NCI-H1092 (cell line): ENCODE data around the gene PITPNM3.
"Not testable (repeated sequence)": the region's sequence is repeated elsewhere in the genome, so short reads cannot be mapped to it uniquely, and the experiment has no call there.

Experiments used
- DNase-seq: peaks from one replicate; lab custom pipeline; 2025; lab: John Stamatoyannopoulos, UW

PITPNM3 gene

GRCh38 chr17:6556121-6557039, at the start of gene PITPNM3:
Gene PITPNM3 (minus strand): TSS chr17:6556555. CDS start chr17:6556406, 149 bp downstream.
- DNase-seq = no peak

DNA sequence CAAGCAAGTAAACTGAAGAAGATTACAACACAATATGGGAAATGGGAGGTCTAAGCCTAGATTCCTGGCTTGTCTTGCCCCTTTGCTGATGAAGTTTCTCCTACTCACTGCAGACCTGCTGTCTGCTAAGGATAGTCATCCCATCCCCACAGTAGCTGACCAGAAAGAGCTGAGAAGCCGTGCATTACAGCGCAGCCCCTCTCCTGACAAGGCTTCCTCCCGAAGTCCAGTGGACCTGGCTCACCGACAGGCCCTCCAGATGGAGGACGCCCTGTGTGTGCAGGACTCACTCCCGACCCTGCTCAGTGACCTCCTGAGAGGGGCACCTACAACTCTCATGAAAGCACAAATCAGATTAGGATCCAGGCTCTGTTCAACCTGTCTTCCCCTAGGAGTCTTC, 48.8 kb upstream of the PITPNM3 start:
- no peak for DNase-seq

DNA sequence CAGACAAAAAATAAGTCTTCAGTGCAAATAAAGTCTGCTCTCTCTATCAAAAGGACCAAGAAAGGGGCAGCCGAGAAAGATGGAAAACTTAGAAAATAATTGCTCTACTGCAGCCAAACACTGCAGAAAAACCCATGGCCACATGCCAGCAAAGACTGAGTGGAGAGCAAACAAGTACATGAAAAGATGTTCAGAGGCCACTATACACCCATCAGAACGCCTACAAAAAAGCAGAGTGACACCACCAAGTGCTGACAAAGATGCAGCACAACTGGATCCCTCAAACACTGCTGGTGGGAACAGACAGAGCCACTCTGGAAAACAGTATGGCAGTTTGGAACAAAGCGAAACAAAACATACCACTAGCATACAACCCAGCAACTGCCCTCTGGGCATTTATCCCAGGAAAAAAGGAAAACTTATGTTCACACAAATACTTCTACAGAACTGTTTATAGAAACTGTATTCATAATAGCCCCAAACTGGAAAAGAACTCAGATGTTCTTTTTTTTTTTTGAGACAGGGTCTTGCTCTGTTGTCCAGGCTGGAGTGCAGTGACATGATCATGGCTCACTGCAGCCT, 47.5 kb upstream of the PITPNM3 start:
- no peak for DNase-seq

- no peak for DNase-seq
Observed at GRCh38 chr17:6602141-6602540, 45.8 kb upstream of the PITPNM3 start.

DNA sequence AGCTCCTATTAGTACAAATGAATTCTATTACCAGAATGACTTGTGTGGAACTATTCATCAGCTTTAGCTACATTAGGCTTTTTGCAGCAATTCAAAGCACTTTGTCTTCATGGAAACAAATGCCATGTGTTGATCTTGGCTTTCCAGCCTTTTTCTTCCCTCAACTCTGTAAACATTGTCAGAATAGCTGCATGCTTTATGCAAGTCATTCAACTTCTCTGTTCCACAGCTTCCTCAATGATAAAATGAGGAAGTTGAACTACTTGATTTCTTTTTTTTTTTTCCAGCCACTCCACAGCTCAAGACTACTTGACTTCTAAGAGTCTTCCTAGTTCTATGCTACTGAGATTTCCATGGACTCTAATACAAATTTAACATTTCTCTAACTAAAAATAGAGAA, 43.0 kb upstream of the PITPNM3 start:
- DNase-seq = no peak

DNA sequence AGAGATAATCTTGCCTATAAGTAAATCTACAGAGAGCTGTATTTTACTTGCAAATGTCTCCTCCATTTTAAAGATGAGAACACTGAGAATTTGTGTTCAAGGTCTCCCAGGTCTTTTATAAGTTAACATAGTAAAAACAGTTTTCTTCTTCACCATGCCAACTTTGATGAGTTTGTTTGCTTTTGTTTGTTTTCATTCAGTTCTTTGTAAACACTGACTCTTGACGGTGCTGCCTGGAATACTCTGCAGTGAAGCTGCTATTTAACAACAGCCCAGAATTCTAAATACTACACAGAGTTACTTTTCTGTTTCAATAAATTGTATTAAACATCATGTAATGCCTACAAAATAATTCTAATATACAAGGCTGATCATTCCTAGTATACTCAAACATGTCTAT, 41.4 kb upstream of the PITPNM3 start:
- DNase-seq = no peak

DNA sequence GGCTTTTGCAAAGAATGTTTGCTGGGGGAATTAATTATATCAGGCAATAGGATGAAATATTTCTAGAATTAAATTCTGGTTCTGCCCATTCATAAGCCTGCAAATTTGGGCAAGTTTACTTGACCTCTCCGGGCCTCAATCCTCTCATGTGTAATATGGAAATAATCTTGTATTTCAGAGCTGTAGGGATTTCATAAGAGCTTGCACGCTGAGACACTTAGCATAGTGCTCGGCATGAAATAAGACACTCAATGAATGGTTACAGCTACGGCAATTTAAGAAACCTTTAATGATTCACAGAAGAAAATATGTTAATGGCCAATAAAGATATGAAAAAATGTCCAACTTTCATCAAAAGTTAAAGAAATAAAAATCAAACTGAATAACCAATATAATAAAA, 40.6 kb upstream of the PITPNM3 start:
- DNase-seq = no peak

GRCh38 chr17:6596511-6596910, 40.2 kb upstream of the PITPNM3 start:
- no peak for DNase-seq

- no peak for DNase-seq
Observed at GRCh38 chr17:6596081-6596480, 39.7 kb upstream of the PITPNM3 start.

GRCh38 chr17:6593371-6593770, 37.0 kb upstream of the PITPNM3 start:
- DNase-seq = not testable (repeated sequence)

GRCh38 chr17:6592173-6592572, 35.8 kb upstream of the PITPNM3 start:
- no peak for DNase-seq

- DNase-seq = no peak
Observed at GRCh38 chr17:6591599-6592158, 35.3 kb upstream of the PITPNM3 start.

GRCh38 chr17:6589266-6589946, 33.1 kb upstream of the PITPNM3 start:
- DNase-seq = no peak

DNA sequence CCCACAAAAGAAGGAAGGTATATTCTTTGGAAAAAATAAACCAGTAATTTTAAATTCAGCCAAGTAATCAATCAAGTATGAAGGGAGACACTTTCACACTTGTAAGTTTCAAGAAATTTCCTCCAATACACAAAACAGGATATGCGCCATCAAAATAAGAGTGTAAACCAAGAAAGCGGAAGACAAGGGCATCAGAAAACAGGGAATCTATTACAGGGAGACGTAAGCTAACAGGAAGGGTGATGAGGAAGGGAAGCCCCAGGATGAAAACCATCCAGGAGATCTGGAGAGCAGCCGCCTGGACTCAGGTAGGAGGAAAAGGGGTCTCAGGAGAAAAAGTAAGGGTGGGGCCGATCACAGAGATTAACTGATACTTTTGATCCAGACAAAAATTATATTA, 31.8 kb upstream of the PITPNM3 start:
- no peak for DNase-seq

DNA sequence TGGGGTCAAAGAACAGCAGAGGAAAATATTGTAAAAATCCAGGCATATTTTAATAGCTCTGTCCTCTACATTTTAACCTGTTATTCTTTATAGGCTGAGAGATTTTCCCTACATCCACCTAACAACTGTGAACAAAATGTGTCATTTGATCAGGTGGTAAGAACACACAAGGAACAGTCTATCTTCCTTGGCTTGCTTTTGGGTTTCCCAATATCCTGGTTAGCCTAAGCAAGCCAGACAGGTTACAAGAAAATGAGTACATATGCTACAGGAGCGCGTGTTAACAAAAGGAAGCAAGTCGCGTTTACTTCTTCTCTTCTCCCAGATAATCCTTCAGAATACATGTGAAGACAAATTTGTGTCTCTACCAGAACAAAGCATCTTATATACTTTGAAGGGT, 31.0 kb upstream of the PITPNM3 start:
- no peak for DNase-seq

- no peak for DNase-seq
Observed at GRCh38 chr17:6583411-6583810, 27.1 kb upstream of the PITPNM3 start.

DNA sequence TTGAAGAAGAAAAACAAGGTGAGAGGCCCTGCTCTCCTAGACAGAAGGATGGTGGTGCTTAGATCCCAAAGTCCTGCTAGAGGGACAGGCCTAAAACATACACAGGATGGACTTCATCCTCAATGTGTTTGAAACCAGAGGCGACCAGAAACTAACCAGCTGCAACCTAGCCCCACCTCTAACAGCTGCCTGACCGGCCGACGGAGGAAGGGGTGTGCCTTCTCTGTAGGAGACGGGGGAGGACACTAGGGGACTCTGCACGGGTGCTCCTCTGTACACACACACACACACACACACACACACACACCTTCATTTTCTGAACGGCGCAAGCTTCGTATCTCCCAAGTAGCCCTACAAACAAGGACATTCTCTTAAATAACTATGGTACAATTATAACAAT, 24.3 kb upstream of the PITPNM3 start:
- no peak for DNase-seq

DNA sequence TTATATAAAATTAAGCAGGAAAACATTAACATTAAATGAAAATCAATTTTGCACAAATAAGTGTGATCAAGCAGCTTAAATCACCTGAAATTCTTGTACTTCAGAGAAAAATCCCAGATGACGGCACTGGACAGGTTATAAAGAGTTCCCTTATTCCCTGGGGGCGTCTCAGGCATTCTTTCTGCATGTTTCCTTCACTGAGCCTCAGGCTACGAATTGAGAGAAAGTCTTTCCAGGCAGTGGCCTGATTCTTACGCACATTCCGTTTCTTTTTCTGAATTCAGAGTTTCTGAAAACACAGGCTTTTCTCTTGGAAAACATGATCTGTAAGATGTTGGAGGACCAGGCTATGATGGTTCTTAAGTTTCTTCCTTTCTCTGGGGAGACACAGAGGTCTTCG, 22.1 kb upstream of the PITPNM3 start:
- DNase-seq = no peak

- no peak for DNase-seq
Observed at GRCh38 chr17:6577686-6578263, 21.4 kb upstream of the PITPNM3 start.

- no peak for DNase-seq
Observed at GRCh38 chr17:6576038-6576785, 19.9 kb upstream of the PITPNM3 start.

- DNase-seq = no peak
Observed at GRCh38 chr17:6575596-6575988, 19.2 kb upstream of the PITPNM3 start.
